Progenitor cell of endocrine pancreas (in vitro differentiated cells): ENCODE measurements around the gene CXorf49B. TPM values are rescaled to one million over a fixed set of nuclear protein-coding genes. Genes with fewer than 3 reads are reported as not detected.
"Not testable (repeated sequence)": the region's sequence is repeated elsewhere in the genome, so short reads cannot be mapped to it uniquely, and the experiment has no call there.

Experiments
- DNase-seq: peaks from one replicate; pipeline ENCODE4 v3.0.0; 2021; ENCODE audit warnings: low spot score; ENCODE audit not compliant: unreplicated experiment
- H3K27ac Mint-ChIP-seq: 2 replicates; pipeline ENCODE4 v1.8.0; 2021; ENCODE audit warnings: mild to moderate bottlenecking, moderate library complexity, mixed read lengths
- H3K27me3 Mint-ChIP-seq: 2 replicates; pipeline ENCODE4 v1.8.0; 2021; ENCODE audit warnings: mixed read lengths
- H3K36me3 Mint-ChIP-seq: 2 replicates; pipeline ENCODE4 v1.8.0; 2022; ENCODE audit warnings: mixed read lengths; ENCODE audit not compliant: insufficient read depth
- H3K4me1 Mint-ChIP-seq: 2 replicates; pipeline ENCODE4 v1.8.0; 2021; ENCODE audit warnings: low read depth, mixed read lengths
- H3K4me3 Mint-ChIP-seq: 2 replicates; pipeline ENCODE4 v1.8.0; 2021; ENCODE audit warnings: low read depth, mild to moderate bottlenecking, moderate library complexity, mixed read lengths
- H3K9me3 Mint-ChIP-seq: 2 replicates; pipeline ENCODE4 v1.8.0; 2021; ENCODE audit warnings: low read depth, mixed read lengths
- long read RNA-seq: library from polyadenylated mRNA; unstranded; transcript quantifications from one replicate; pipeline ENCODE4 v2.0.0, GENCODE V29; 2020
- total RNA-seq: library from RNA; stranded (reverse); gene quantifications from 2 replicates; pipeline ENCODE4 v1.2.1, GENCODE V29; 2021

The CXorf49B gene
- not detected in 2 replicates for total RNA-seq
- long read RNA-seq, result 0 reads

GRCh38 chrX:71763049-71763448 is at the start of gene CXorf49B:
CXorf49B (plus strand) TSS chrX:71763349; CDS start chrX:71763424, 75 bp downstream.
- not testable (repeated sequence) for H3K27me3 Mint-ChIP-seq, H3K36me3 Mint-ChIP-seq, H3K4me1 Mint-ChIP-seq, H3K9me3 Mint-ChIP-seq, H3K27ac Mint-ChIP-seq, DNase-seq, H3K4me3 Mint-ChIP-seq

GRCh38 chrX:71714064-71714463 is 49.1 kb upstream of the CXorf49B start:
- not testable (repeated sequence) for H3K36me3 Mint-ChIP-seq, H3K9me3 Mint-ChIP-seq

GRCh38 chrX:71715551-71715950 is 47.6 kb upstream of the CXorf49B start:
- not testable (repeated sequence) for H3K4me1 Mint-ChIP-seq, H3K4me3 Mint-ChIP-seq, H3K27me3 Mint-ChIP-seq, H3K36me3 Mint-ChIP-seq, H3K27ac Mint-ChIP-seq, DNase-seq, H3K9me3 Mint-ChIP-seq

More at GRCh38 chrX:71714064-71714463, 49.1 kb upstream of the CXorf49B start:
- H3K4me3 Mint-ChIP-seq, H3K4me1 Mint-ChIP-seq, DNase-seq, H3K27me3 Mint-ChIP-seq, H3K27ac Mint-ChIP-seq: not testable (repeated sequence)

DNA sequence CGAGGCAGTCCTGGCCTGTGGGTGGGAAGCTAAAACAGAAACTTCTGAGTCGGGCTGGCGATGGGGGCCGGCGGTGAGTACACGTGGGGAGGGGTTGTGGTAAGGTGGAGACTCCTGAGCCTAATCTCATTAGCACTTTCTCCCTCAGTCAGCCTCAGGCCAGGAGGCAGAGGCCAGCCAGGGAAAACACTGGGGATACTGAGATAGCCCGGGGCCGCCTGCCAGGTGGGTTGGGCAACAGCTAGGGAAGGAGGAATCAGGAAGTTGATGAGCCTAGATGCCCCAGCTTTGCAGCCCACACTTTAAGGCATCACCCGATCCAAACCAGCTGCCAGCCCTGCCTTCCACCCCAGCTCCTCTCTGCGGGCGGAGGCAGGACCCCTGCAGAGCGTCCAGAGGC is 46.8 kb upstream of the CXorf49B start:
- H3K27me3 Mint-ChIP-seq, H3K4me3 Mint-ChIP-seq, DNase-seq, H3K9me3 Mint-ChIP-seq, H3K36me3 Mint-ChIP-seq, H3K4me1 Mint-ChIP-seq, H3K27ac Mint-ChIP-seq: not testable (repeated sequence)

- not testable (repeated sequence) for H3K4me1 Mint-ChIP-seq, H3K4me3 Mint-ChIP-seq, H3K9me3 Mint-ChIP-seq, DNase-seq, H3K27me3 Mint-ChIP-seq, H3K36me3 Mint-ChIP-seq, H3K27ac Mint-ChIP-seq
Measured at GRCh38 chrX:71718185-71718584, 45.0 kb upstream of the CXorf49B start, which contains the start of gene CXorf49. CXorf49 (minus strand) TSS chrX:71718285; CDS start chrX:71718151, 134 bp downstream.

DNA sequence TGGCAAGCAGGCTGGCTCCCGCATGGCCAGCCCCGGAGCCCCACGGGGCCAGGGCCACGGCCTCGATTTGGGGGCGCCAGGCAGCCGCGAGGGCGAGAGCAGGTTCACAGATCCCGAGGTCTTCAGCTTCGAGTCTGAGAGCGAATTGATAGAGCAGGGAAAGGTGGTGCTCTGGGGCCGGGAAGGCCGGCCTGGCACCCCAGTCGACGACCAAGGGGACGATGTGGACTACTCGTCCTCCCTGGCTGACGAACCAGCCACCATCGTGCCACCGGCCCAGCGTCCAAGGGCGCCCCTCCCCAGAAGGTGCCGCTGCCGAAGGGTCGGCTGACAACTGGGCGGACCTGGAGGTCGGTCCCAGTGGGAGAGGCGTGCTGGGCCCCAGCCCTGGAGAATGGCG is 44.0 kb upstream of the CXorf49B start:
- H3K4me3 Mint-ChIP-seq, H3K27ac Mint-ChIP-seq, H3K9me3 Mint-ChIP-seq, H3K27me3 Mint-ChIP-seq, H3K36me3 Mint-ChIP-seq, H3K4me1 Mint-ChIP-seq, DNase-seq: not testable (repeated sequence)

GRCh38 chrX:71720289-71720886 is 42.8 kb upstream of the CXorf49B start:
- not testable (repeated sequence) for H3K9me3 Mint-ChIP-seq, H3K36me3 Mint-ChIP-seq, H3K4me3 Mint-ChIP-seq, H3K4me1 Mint-ChIP-seq, DNase-seq, H3K27ac Mint-ChIP-seq, H3K27me3 Mint-ChIP-seq

- not testable (repeated sequence) for H3K4me1 Mint-ChIP-seq
Measured at GRCh38 chrX:71760688-71761281, 2.4 kb upstream of the CXorf49B start.

GRCh38 chrX:71764832-71765231 is 1.7 kb downstream of the CXorf49B start:
- H3K27ac Mint-ChIP-seq, H3K4me3 Mint-ChIP-seq, DNase-seq, H3K27me3 Mint-ChIP-seq, H3K9me3 Mint-ChIP-seq, H3K36me3 Mint-ChIP-seq, H3K4me1 Mint-ChIP-seq: not testable (repeated sequence)

More at GRCh38 chrX:71760688-71761281, 2.4 kb upstream of the CXorf49B start:
- not testable (repeated sequence) for DNase-seq, H3K36me3 Mint-ChIP-seq, H3K27ac Mint-ChIP-seq, H3K9me3 Mint-ChIP-seq, H3K4me3 Mint-ChIP-seq, H3K27me3 Mint-ChIP-seq

DNA sequence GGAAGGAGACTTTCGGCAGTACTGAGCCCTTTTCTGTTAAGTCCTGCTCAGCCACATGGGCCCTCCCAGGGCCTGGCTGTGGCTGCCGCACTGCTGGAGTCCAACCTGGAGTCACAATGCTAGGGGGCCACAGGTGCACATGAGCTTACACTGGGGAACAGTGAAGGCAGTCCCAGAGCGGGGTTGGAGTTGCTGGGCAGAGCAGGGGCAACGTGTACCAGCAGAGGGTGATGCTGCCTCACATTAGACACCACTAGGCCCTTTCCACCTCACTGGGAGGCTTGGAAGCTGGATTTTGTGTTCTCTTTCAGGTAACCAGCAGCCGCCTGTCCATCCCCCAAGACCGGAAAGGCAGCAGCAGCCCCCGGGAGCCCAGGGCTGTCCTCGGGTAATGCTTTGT is 2.5 kb downstream of the CXorf49B start:
- not testable (repeated sequence) for H3K4me1 Mint-ChIP-seq, H3K36me3 Mint-ChIP-seq, H3K27ac Mint-ChIP-seq, H3K9me3 Mint-ChIP-seq, H3K27me3 Mint-ChIP-seq, DNase-seq, H3K4me3 Mint-ChIP-seq

GRCh38 chrX:71767134-71767533 is 4.0 kb downstream of the CXorf49B start:
- H3K4me3 Mint-ChIP-seq, H3K27ac Mint-ChIP-seq, H3K27me3 Mint-ChIP-seq, DNase-seq, H3K36me3 Mint-ChIP-seq, H3K9me3 Mint-ChIP-seq, H3K4me1 Mint-ChIP-seq: not testable (repeated sequence)

DNA sequence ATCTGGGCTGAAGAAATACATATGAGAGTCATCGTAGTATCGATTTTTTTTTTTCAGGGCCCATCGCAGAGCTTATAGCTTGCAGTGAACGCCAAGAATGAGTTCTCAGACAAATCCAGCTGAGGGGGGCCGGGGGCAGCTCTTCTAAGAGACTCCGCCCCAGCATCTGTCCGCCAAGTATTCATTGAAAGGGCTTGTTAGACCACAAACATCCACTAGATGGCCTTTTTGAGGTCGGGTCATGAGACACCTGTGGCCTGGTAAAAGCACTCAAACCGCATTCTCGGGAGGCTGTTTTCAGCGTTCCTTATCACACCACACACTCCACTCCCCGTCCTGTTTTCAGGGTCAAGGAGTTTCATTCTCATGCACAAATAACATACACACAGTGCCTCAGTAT is 15.2 kb downstream of the CXorf49B start:
- H3K36me3 Mint-ChIP-seq, H3K9me3 Mint-ChIP-seq, H3K4me3 Mint-ChIP-seq, DNase-seq, H3K27me3 Mint-ChIP-seq, H3K4me1 Mint-ChIP-seq, H3K27ac Mint-ChIP-seq: not testable (repeated sequence)

GRCh38 chrX:71782225-71782949 is 19.2 kb downstream of the CXorf49B start:
- not testable (repeated sequence) for H3K9me3 Mint-ChIP-seq, H3K36me3 Mint-ChIP-seq, H3K27ac Mint-ChIP-seq, H3K4me3 Mint-ChIP-seq, H3K27me3 Mint-ChIP-seq, DNase-seq, H3K4me1 Mint-ChIP-seq
